ENCODE measurements around the gene SYNE2. TPM values are rescaled to one million over a fixed set of nuclear protein-coding genes. Genes with fewer than 3 reads are reported as not detected.

Gene SYNE2
- total RNA-seq, 1 donor from 2014 or later: 44.2 TPM

DNA sequence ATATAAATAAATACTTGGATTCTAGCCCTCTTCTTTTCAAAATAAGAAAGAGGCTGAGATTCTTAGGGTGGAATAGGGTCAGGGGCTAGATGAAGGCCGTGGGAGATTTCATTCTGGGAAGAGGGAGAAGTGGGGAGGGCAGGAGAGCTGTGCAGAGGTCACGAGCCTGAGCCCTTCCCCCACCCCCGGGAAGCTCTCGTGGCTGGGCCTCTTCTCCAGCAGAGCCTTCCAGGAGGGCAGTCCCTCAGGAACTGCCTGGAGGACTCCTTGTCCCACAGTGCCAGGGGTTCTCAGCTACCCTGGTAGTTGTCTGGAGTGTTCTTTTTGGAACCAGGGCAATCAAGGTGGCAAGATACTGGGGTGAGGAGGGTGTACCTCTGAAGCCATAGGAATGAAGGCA is 347.4 kb downstream of the SYNE2 start:
- no peak for DNase-seq (ENCODE audit: low read depth)
- TF ChIP-seq CTCF (conservative IDR thresholded peaks at IDR 0.05; ENCODE audit: low read depth, low read length): no peak
- no peak overlapping the region for H3K4me3 ChIP-seq (ENCODE audit: low read depth, low read length)

- TF ChIP-seq CTCF (conservative IDR thresholded peaks at IDR 0.05; ENCODE audit: low read depth, low read length): no peak
- H3K4me3 ChIP-seq (ENCODE audit: low read depth, low read length): no peak overlapping the region
- DNase-seq (ENCODE audit: low read depth): no peak
These were observed 348.5 kb downstream of the SYNE2 start for GRCh38 chr14:64201296-64201695.

DNA sequence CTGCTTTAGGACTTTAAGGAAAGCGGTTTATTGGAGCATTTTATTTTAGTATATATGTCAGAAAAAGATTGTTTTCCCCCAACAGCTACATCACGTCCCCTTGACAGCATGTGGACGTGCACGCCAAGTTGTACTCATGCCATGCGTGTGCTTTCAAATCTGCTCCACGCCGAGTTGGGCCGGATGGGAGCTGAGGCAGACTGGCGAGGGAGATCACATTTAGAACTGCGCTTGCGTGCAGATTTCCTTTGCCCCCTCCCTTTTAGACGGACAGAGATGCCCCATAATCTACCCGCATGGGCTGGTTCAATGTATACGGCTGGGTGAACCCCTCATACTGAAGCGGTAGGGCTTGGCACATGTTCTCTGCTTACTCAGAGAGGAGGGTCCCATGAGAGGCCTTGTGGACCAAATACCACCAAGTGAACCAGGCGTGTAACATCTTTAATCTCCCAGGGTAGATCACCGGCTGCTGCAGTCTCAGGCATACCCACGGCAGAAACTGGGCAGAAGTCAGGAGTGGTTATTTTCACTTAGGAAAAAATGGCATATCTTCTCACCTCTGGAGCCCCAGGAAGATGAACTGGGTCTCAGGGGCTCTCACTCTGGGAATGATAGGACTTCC is 349.2 kb downstream of the SYNE2 start:
- no peak for TF ChIP-seq CTCF (conservative IDR thresholded peaks at IDR 0.05; ENCODE audit: low read depth, low read length)
- no peak for DNase-seq (ENCODE audit: low read depth)
- no peak overlapping the region for H3K4me3 ChIP-seq (ENCODE audit: low read depth, low read length)

DNA sequence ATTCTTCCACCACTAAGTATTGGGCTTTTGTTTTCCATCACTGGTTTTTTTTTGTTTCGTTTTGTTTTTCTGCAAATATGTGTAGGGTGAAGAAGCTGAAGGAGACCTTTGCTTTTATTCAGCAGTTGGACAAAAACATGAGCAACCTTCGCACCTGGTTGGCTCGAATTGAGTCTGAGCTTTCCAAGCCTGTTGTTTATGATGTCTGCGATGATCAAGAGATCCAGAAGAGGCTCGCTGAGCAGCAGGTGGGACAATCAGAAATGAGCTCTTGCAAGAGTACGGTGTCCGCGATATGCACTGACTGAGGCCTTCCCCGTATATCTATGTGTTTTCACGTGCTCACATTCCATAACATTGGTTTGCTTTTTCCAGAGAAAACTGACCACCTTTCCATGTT is 349.9 kb downstream of the SYNE2 start:
- no peak overlapping the region for H3K4me3 ChIP-seq (ENCODE audit: low read depth, low read length)
- no peak for TF ChIP-seq CTCF (conservative IDR thresholded peaks at IDR 0.05; ENCODE audit: low read depth, low read length)
- no peak for DNase-seq (ENCODE audit: low read depth)

- DNase-seq (ENCODE audit: low read depth): no peak
- no peak for TF ChIP-seq CTCF (conservative IDR thresholded peaks at IDR 0.05; ENCODE audit: low read depth, low read length)
- H3K4me3 ChIP-seq (ENCODE audit: low read depth, low read length): no peak overlapping the region
These were observed 350.7 kb downstream of the SYNE2 start for GRCh38 chr14:64203366-64204006.

DNA sequence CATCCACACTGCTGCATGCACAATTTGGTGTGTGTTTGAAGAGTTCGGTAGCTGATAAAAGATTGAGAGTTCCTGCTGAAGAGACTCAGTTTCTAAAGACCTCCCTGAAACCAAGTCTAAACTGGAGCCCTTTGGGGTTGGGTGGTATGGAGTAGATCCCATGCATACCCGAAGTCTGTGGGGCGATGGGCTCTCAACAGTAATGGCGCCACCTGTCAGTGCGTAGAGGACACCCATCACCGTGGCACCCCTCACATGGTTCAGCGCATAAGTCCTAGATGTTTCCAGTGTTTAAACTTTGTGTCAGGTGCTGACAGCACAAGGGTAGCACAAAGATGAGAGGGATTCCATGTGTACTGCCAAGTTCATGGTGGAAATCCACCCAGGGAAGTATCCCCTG is 355.5 kb downstream of the SYNE2 start:
- no peak overlapping the region for H3K4me3 ChIP-seq (ENCODE audit: low read depth, low read length)
- no peak for DNase-seq (ENCODE audit: low read depth)
- no peak for TF ChIP-seq CTCF (conservative IDR thresholded peaks at IDR 0.05; ENCODE audit: low read depth, low read length)

DNA sequence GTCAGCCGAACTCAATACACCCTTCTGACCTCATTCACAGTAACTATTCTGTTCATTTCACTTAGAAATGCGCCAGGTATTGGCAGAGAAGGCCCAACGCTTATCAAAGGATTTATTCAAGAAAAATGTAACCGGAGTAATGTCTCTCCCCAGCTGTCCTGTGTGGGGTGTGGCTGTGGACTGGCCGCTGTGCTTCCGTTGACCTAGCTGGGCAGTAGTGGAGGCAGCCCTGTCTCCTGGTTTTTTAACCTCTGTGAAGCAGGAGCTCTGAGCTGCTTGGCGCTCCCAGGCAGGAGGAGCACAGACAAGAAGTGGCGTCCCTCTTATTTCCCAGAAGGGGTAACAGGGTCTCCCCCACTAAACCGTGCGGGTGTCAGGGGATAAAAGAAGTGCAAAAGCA is 356.2 kb downstream of the SYNE2 start:
- no peak for TF ChIP-seq CTCF (conservative IDR thresholded peaks at IDR 0.05; ENCODE audit: low read depth, low read length)
- no peak overlapping the region for H3K4me3 ChIP-seq (ENCODE audit: low read depth, low read length)
- no peak for DNase-seq (ENCODE audit: low read depth)
